ENCODE measurements around the gene RBBP7. TPM values are rescaled to one million over a fixed set of nuclear protein-coding genes. Genes with fewer than 3 reads are reported as not detected.

RBBP7 gene
- polyA plus RNA-seq (ENCODE audit: insufficient read length in 4 of 4): 100 to 1,000 TPM; 191 to 227 (median 212) TPM

DNA sequence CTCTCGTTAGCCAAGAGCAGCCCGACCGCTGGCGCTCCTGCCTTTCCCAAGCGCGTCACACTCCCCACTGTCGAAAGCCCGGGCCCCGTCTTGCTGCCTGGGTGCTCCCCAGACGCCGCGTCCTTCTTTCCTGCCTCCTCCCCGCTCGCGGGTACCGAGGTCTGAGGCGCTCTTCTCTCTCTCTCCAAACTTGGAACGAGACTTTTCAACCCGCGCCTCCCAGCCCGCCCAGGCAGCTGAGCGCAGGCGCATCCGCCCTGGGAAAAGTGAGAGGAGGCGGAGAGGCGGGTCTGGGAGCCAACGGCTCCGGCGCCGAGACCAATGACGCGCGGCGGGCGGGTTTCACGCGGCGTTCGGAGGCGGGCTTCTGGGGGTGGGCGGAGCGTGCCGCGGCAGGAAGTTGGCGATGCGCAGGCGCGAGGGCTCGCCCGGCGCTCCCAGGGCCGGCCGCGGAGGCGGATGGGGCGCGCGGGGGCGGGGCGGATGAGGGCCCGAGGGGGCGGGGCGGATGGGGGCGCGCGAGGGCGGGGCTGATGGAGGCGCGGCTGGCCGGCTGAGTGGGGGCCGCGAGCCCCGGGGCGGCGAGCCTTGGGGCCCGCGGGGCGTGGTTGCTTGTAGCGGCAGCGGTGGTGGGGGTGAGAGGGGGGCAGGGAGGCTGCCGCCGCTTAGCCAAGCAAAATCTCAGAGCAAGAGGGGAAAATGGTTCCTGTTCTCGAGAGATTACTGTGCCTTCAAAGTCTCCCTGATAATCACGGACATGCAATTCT, at the start of gene RBBP7:
Gene RBBP7 (minus strand): TSS at position 268 of the 767 bp plus-strand sequence. CDS start 309 bp downstream, outside the sequence.
- peak; percentile 73 to 82 (median 78) for DNase-seq (ENCODE audit: low read depth in 4 of 4, low spot score in 3 of 4)

DNA sequence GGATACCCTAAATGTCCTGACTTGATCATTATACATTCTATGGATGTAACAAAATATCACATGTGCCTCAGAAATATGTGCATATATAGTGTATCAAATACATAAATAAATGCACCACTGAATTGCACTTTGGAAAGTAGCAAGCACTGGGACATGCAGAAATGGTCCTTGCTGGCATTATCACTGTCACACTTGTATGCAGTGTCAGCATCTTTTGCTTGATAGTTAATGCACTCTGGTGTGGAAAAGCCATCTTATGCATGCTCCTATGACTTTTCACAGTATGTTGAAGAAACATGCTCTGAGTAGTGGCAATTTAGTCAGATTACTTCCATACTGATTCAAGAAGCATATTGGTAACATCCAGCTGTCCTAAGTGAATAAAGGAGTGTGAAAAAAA, 48.8 kb upstream of the RBBP7 start:
- no peak for DNase-seq (ENCODE audit: low read depth in 4 of 4, low spot score in 3 of 4)

- no peak for DNase-seq (ENCODE audit: low read depth in 4 of 4, low spot score in 3 of 4)
Observed at GRCh38 chrX:16917120-16917519, 47.0 kb upstream of the RBBP7 start.

- no peak for DNase-seq (ENCODE audit: low read depth in 4 of 4, low spot score in 3 of 4)
Observed at GRCh38 chrX:16916561-16916960, 46.4 kb upstream of the RBBP7 start.

DNA sequence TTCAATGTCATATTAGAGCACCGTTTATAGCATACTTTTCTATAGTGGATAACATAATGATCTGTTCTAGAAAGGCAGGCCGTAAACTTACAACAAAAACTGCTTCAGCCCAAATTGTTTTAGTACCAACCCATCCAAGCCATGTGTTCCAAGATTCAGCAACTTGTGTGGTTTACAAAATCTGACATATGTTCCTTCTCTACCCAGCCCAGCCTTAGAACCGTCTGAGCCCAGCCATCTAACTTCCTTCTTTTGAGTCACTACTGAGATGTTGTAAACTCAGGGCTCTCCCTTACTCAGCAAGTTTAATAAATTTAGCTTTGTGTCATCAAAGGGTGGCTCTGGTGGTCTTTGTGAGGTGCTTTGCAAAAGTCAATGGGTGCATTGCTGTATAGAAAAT, 43.9 kb upstream of the RBBP7 start:
- no peak for DNase-seq (ENCODE audit: low read depth in 4 of 4, low spot score in 3 of 4)

- DNase-seq (ENCODE audit: low read depth in 4 of 4, low spot score in 3 of 4): no peak
Observed at GRCh38 chrX:16910376-16910775, 40.2 kb upstream of the RBBP7 start.

GRCh38 chrX:16903274-16904022, 33.3 kb upstream of the RBBP7 start:
- no peak for DNase-seq (ENCODE audit: low read depth in 4 of 4, low spot score in 3 of 4)

- no peak for DNase-seq (ENCODE audit: low read depth in 4 of 4, low spot score in 3 of 4)
Observed at GRCh38 chrX:16897445-16897844, 27.3 kb upstream of the RBBP7 start.

GRCh38 chrX:16892504-16893362, 22.6 kb upstream of the RBBP7 start:
- peak in 2 of 4 donors; percentile 41 to 61 for DNase-seq (ENCODE audit: low read depth in 4 of 4, low spot score in 3 of 4)

GRCh38 chrX:16885628-16886027, 15.5 kb upstream of the RBBP7 start:
- no peak for DNase-seq (ENCODE audit: low read depth in 4 of 4, low spot score in 3 of 4)

- no peak for DNase-seq (ENCODE audit: low read depth in 4 of 4, low spot score in 3 of 4)
Observed at GRCh38 chrX:16883487-16883804, 13.3 kb upstream of the RBBP7 start.

DNA sequence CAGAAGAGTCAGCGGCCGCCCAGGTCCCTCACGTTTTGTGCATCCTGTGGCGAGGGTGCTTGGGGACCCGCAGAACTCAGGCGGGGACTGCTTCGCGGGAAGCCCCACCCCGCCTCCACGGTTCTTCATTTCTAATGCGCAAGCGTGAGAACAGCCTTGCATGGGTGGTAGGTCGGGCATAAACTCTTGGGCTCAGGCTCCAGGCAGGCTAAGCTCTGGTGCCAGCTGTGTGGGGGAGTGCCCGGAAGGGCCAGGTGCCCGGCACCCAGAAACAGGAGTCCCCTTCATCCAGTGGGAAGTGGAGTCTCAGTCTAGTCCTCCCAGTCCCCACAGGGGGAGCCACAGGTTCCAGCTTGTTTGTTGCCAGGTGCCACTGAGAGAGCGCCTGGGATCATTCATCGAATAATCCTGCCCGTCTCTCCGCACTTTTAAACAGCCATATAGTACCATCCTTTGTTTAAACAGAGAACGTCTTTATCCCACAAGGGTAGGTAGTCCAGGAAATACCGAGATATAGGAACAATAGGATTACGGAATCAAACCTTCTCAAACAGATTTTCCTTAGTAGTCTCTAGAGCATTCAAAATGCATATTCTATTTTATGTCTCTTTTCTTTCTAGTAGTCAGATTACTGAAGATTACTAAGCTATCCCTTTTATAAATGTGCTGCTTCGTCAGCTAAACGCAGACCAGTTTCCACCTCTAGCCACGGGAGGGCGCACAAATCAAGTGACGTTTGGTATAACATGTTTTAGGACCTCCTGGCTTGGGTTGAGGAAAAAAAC, 12.7 kb upstream of the RBBP7 start:
- peak in 1 of 4 donors; percentile 39 for DNase-seq (ENCODE audit: low read depth in 4 of 4, low spot score in 3 of 4)

DNA sequence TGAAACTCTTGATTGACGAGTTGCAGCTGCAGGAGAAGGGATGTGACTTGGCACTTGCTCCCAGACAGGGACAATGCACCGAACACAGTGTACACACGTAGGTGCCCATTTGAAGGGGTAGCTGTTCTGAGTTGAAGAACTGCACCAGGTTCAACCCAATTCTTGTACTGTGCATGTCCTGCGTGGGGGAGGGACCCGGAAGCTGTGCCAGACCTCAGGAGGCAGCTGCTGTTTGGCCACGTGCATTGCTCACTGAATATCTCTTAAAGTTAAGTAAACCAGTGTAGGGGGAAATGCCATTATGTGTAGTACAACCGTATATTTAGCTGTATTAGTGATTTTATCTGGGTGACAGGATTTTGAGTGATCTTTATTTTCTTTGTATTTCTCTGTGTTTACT, 12.0 kb upstream of the RBBP7 start:
- DNase-seq (ENCODE audit: low read depth in 4 of 4, low spot score in 3 of 4): no peak

DNA sequence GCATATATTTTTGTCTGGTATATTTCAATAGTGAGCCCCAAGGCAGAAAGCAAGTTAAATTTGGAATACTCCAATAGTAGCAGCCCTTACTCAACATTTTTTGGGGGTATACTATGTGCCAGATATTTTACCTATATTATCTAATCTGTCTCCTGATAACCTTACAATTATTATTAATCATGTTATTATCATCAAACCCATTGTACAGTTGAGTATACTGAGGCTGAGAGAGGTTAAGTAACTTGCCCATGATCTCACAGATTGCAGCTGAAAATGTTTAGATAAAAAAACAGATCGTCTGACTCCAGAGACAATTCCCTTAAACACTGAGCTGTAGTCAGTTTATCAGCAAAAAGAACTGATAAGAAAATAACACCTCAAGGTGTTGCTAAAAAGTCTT, 6.5 kb upstream of the RBBP7 start:
- DNase-seq (ENCODE audit: low read depth in 4 of 4, low spot score in 3 of 4): no peak

GRCh38 chrX:16874458-16875095, 4.4 kb upstream of the RBBP7 start:
- DNase-seq (ENCODE audit: low read depth in 4 of 4, low spot score in 3 of 4): no peak

- no peak for DNase-seq (ENCODE audit: low read depth in 4 of 4, low spot score in 3 of 4)
Observed at GRCh38 chrX:16873106-16873505, 2.9 kb upstream of the RBBP7 start.

DNA sequence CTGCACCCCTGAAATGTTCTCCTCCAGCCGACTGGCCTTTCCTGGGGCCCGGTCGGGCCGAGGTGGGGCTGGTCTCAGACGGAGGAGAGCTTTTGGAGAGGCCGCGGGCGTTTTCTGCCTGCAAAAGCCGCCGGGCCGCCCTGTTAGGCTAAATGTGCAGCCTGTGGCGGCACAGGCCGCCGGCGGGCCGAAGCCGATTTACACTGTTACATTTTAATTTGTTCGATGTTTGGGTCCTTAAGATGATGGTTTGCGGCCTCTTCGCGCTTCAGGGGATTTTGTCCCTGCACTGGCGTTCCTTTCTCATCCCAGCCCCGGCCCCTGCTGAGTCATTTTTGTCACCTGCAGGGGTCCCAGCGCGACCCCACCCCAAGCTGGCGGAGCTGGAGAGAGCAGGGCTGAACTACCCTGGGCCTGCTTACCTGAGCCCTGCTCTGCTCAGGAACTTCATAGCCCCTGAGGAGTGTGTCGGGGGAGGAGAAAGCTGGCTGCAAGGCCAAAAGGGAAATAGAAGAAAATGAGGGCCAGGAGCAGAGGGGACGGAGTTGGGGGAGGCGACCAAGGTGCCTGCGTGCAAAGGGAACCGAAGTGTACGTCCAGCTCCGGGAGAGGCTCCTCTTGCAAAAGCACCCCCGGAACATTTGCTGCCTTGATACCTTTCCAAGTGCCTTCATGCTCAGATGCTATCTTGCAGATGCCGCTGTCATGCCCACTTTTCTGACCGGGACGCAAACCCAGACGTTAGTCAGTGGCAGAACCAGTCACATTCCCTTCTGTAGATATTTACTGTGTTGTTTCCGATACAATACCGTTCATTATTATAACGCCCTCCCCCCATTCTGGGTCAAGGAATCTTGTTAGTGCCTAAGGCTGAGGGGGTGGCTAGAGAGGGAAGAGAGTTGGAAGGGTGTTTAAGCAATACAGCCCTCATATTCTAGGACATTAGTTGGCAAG, 977 bp upstream of the RBBP7 start:
- peak in 1 of 4 donors; percentile 25 for DNase-seq (ENCODE audit: low read depth in 4 of 4, low spot score in 3 of 4)

DNA sequence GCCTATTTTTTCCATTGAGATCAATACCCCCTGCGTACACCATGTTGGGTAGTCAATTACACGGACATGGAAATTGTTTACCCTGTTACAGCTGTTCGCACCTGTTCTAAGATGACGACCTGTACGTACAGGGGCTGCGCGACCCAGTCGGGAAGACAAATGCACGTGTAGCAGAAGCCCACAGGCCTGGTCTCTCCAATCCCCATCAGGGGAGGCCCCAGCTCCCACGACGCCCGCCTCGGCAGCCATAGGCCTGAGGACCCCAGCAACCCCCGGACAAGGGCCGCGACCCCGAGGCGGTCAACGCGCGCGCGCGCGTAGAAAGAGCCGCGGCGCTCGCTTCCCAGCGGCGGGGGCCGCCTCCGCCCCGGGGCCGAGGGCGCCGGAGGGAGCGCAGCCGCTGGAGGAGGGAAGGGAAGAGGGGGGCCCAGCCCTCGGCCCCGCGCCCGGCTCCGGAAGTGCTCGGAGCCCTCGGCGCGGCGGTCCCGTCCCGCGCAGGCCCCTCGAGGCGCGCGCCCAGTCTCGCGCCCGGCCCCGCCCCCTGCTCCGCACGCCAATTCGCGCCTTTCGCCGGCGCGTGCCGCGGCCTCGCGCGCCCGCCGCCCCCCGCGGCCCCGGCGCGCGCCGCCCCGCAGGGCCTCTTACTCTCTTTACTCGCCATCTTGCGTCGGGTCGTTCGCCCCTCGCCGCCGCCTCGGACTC, 618 bp downstream of the RBBP7 start:
- DNase-seq (ENCODE audit: low read depth in 4 of 4, low spot score in 3 of 4): no peak
